HG02981 (cell line): Measurements from ENCODE around the gene CPT1B.
"Not testable (repeated sequence)": the region's sequence is repeated elsewhere in the genome, so short reads cannot be mapped to it uniquely, and the experiment has no call there.

Source experiments
- ATAC-seq: cut with Tn5 transposase; IDR thresholded peaks from one replicate; pipeline ENCODE4 v1.9.1; 2021; ENCODE audit warnings: mild to moderate bottlenecking, moderate library complexity; ENCODE audit not compliant: unreplicated experiment

The CPT1B gene

DNA sequence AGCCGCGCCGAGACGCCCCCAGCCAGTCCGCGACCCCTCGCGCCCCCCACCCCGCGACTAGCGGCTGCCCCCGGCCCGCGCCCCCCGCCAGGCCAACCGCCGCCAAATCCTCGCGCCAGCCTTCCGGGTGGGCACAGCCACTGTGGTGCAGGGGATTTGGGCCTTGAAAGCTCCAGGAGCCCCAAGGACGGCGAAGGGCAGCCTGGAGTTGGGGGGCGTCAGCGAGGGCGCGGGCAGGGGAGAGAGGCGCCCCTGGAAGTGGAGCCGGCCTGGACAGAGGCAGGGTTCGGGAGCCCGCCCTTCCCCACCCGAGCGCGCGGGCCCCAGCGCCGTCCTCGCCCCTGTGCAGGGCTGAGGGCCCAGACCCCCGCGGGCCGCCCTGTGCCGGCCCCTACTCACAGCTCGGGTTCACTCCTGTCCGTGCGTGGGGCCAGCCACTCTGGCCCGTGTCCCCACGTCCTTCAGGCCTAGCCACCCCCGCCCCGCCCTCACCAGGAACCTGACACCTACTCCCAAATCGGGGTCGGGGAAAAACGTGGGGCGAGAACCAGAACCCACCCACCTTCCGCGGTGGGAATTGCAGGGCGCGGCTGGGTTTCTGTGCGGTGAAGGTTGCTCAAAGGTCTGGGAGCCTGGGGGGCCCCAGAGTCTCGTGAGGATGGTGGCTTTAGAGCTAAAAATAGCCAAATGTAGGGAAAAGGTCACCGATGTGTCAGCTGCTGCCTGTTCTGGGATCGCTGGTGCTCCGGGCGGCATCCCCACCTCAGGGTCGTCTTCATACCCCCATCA, at the start of gene CPT1B:
TSS of gene CPT1B (minus strand) at position 441 of the 789 bp plus-strand sequence. CDS start 512 bp downstream, outside the sequence.
- no peak for ATAC-seq

- no peak for ATAC-seq
These were observed 48.8 kb upstream of the CPT1B start for GRCh38 chr22:50626850-50627641.

DNA sequence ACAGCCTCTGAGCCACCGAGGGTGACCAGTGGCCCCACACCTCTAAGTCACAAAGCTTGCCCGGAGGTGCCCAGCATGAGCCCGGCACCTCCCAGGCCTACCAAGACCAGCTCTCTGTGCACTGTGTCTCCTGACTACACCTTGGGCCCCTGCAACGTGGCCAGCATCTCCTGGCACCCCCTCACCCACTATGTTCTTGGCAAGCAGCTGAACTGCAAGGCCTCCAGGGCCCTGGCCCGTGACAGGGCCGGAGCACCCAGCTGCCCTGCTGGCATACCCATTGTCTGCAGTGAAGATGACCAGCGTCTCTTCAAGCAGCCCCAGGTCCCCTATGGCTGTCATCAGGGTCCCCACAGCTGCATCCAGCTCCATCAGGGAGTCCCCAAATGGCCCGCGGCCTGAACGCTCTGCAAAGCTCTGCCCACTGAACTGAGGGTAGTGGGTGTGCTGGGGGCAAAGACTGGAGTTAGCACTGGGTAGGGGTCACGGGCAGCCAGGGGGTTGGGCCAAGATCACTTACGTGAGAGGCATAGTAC, 48.2 kb upstream of the CPT1B start:
- ATAC-seq, result no peak

DNA sequence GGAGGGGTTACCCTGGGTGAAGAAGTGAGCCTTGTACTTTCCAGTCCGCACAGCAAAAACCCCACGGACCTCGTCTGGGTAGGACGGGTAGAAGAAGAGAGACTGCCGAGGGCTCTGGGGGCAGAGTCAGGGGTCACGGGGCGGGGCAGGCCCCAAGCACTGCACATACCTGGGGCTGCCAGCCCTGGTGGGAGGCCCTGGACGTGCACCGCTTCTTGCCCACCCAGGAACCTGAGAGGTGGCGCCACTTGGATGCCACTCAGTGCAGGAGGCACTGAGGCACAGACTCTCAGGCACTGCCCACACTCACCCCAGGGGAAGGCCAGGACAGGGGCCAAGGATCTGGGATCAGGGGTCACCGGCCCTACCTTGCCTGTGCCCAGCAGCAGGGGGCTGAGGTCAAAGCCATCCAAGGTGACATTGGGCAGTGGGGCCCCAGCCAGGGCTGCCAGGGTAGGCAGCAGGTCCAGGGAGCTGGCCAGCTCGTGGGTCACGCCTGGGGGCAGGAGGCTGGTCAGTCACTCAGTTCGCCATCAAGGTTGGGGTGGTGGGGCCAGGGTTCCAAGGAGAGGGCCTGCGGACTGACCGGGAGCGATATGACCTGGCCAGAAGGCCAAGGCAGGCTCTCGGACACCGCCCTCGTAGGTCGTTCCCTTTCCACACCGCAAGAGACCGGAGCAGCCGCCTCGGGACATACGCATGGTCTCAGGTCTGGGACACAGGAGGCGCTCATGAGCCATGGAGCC, 47.5 kb upstream of the CPT1B start:
- no peak for ATAC-seq

GRCh38 chr22:50625131-50625567, 46.9 kb upstream of the CPT1B start:
- ATAC-seq, result no peak

GRCh38 chr22:50624347-50625130, 46.3 kb upstream of the CPT1B start:
- no peak for ATAC-seq

DNA sequence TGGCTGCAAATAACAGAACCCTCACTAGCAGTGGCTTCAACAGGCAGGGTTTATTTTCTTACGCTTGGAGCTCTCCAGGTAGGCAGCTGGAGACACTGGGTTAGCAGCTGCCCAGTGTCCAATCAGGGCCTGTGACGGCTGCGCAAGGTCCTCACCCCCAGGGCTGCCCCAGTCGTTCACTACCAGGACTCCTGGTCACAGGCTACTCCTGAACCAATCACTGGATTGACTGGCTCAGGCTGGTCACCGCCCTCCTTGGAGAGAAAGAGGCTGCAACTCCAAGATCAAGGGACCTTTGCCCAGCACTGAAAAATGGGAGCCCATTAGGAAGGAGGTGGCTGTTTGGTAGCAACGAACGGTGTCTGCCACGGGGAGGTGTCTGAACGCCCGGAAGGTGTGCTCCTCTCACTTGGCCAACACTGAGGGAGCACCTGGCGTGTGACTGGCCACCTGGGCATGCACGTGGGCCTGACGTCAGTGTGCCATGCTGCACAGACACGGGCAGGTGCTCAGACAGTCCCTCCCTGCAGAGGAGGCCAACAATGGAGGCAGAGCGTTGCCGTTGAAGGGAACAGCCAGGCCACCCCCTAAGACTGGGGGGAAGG, 44.6 kb upstream of the CPT1B start:
- no peak for ATAC-seq

DNA sequence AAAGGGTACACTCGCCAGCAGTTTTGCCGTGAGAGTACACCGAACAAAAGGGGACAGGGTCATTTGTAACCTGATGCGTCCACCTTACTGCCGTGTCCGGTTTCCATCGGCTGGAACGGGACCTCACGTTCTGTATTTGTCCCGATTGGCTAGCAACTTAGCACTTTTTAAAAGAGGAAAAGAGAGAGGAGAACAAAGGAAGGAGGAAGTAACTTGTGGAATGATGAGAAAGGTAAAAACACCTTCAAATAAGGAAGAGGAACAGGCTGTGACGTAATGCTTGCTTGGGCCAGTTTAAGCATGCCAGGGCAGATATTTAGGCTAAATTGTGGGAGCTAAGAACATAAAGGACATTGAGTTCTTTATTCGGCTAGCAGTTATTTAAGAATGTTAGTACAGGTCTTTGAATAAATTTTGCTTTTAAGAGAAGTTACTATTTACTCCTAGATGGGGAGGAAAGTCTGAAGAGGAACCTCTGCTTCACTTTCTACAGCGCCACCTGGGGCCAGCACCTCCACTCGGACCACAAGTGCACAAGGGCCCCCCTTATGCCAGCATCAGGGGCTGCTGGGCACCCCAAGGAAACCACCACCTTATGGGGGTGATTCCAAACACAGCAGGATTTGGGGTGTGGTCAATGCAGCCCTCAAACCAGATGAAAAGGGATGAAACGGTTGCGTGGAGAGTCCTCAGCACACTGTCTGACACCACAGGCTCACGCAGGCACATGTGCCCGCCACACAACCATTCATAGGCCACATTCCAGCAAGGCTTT, 43.9 kb upstream of the CPT1B start:
- no peak for ATAC-seq

DNA sequence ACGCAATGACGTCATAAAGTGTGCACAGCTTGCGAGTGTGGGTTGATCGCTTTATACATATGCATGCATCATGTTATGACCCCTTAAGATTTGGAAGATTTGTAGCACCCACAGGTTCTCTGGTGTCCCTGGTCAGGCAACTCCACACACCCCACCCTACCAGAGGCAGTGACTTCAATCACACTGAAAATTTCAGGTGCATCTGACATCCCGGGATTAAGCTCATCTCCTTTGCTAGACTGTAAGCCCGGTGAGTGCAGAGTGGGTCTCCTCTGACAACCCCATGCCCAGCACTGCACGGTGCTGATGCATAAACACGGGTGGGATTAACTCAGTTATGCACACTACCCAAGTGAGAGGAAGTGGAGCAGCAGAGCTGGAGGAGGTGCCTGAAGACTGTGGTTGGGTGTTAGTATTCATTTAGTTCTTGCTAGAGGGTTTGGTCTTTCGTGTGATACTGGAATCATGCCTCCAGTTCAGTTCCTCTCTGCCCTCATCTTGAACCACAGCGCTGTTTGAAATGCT, 43.2 kb upstream of the CPT1B start:
- ATAC-seq, result peak; percentile 48

DNA sequence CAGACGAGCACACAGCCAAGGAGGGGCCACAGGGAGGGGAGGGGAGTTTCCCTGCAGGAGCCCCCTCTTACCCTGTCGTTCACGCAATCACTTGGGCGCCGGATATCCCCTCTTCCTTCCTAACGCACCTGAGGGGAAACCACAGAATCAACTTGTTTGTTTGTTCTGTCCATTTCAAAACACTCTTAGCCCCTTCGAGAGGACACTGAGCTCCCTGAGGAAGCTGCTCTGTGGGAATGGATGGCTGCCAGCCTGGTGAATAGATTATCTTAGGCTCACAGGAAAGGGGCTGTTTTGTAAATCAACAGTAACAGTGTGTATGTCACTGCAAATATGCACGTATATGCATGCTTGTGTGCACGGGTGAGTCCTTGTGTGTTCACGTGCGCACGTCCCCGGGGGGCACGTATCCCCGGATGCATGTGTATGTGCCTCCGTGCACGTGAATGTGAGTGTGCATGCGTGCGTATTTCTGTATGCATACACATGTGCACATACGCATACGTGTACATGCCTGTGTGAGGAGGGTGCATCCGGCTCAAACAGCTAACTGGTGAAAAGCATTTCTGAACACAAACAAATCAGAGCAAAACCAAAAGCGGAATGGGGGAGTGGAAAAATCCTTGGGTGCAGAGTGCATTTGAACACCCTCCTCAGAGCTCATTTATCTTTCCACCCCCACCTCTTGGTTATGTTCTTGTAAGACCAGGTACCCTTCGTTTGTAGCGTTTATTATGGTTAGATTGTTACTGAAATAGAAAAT, 42.5 kb upstream of the CPT1B start:
- peak; percentile 33 for ATAC-seq

DNA sequence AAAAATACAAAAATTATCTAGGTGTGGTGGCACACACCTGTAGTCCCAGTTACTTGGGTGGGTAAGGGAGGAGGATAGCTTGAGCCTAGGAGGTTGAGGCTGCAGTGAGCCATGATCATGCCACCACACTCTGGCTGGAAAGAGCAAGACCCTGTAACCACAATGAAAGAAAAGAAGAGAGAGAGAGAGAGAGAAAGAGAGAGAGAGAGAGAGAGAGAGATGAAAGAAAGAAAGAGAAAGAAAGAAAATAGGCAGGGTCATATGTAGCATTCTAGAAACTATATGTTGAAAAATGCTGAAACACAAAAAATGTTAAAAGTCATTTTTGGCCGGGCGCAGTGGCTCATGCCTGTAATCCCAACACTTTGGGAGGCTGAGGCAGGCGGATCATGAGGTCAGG, 36.1 kb upstream of the CPT1B start:
- ATAC-seq, result not testable (repeated sequence)

GRCh38 chr22:50613291-50613981, 35.2 kb upstream of the CPT1B start:
- ATAC-seq, result no peak

GRCh38 chr22:50612528-50613221, 34.4 kb upstream of the CPT1B start:
- ATAC-seq, result no peak

DNA sequence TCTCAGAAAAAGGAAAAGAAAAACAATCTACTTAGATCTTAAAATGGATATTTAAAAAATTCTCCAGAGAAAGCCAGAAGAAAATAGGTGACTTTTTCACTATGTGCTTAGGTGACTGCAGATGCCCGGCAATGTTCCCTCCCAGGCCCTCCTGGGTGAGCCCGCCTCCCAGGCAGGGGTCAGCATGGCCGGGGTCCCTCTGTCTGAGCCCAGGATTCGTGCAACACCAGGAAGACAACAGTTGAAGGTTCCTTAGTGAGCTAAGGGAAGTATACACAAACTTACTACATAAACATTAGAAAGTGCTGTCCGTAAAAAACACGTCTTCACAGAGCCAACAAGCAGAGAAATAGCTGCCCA, 33.9 kb upstream of the CPT1B start:
- no peak for ATAC-seq

DNA sequence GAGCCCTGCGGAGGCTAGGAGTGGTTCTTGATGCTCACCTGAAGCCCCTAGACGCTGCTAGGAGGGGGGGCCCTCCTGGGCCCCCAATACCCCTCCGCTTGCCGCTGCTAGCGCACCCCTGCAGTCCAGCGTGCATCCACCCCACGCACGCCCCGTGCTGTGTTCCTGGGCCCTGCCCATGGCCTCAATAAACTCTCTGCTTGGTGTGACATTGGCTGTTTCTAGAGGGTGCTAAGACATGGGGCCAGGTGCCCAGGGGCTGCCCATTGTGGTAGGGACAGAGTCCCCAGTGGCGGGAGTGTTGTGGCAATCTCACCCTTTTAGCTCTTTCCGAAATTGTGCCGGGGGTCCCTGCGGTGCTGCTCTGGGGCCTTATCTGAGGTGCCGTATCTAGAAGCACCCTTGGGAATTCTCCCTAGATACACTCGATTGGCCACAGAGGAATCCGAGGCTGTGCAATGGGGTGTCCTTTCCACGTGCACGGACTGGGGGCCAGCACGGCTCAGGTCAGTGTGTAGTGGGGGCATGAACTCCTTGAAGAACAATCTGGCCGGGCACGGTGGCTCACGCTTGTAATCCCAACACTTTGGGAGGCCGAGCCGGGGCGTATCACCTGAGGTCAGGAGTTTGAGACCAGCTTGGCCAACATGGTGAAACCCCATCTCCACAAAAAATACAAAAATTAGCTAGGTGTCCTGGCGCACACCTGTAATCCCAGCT, 33.3 kb upstream of the CPT1B start:
- no peak for ATAC-seq

DNA sequence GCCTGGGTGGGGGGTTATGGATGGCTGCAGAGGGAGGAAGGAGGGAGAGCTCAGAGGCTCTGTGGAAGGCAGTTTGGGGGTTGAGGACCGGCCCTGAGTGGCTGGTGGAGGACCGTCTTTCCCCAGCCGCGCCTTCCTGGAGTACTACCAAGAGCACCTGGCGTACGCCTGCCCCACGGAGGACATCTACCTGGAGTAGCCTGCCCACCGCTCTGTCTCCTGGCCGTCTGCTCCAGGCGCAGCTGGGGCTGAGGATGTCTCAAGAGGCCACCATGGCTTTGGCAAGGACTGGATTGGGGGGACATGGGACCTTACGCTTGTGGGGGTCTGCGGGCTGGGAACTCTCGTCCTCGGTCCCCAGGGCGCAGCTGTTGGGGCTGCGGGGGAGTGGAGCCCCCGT, 32.4 kb upstream of the CPT1B start:
- ATAC-seq, result no peak
